Thyroid gland (tissue), 4 donors: ENCODE data around the gene PPM1M. TPM values are rescaled to one million over a fixed set of nuclear protein-coding genes. Genes with fewer than 3 reads are reported as not detected.

Source experiments
- DNase-seq, 2 donors: peaks; one replicate each; pipeline ENCODE4 v3.0.0-alpha.2; 2019
- H3K27ac ChIP-seq, 3 donors: fragments of 200-600 bp; sonication (generic); 1 replicate in 2 of 3; 2 replicates in 1 of 3; pipeline ENCODE4 v1.5.1; 2016 to 2019; ENCODE audit warnings: mild to moderate bottlenecking in 1 of 3, moderate library complexity in 1 of 3
- H3K27me3 ChIP-seq: fragments of 200-600 bp; sonication (generic); one replicate; pipeline ENCODE4 v1.5.1; 2019
- H3K36me3 ChIP-seq, 2 donors: fragments of 200-600 bp; sonication (generic); one replicate each; pipeline ENCODE4 v1.5.1; 2016 to 2019
- H3K4me1 ChIP-seq, 2 donors: fragments of 200-600 bp; sonication (generic); one replicate each; pipeline ENCODE4 v1.5.1; 2017 to 2019
- H3K4me3 ChIP-seq, 3 donors: fragments of 200-600 bp; sonication (generic); replicated peaks in 1 of 3; 1 replicate in 2 of 3; 2 replicates in 1 of 3; pipeline ENCODE4 v1.5.1; 2016; ENCODE audit warnings: mild to moderate bottlenecking in 1 of 3
- H3K9me3 ChIP-seq: fragments of 200-600 bp; sonication (generic); one replicate; pipeline ENCODE4 v1.5.1; 2017
- CTCF ChIP-seq, 6 experiments: fragments of 200-600 bp in 3 of 6; fragments of 450-650 bp in 3 of 6; sonication (generic) in 3 of 6; IDR thresholded peaks; one replicate each; pipeline ENCODE4 v1.5.1; 2016 to 2019; ENCODE audit warnings: antibody characterized with exemption in 6 of 6, mild to moderate bottlenecking in 2 of 6, inconsistent platforms in 1 of 6, moderate library complexity in 1 of 6
- POLR2A ChIP-seq, 2 donors: fragments of 450-650 bp; IDR thresholded peaks; one replicate each; pipeline ENCODE4 v1.6.1; 2017; ENCODE audit warnings: antibody characterized with exemption in 2 of 2, mild to moderate bottlenecking in 2 of 2, moderate library complexity in 1 of 2
- WGBS, 2 donors: methylation state at CpG; one replicate each; pipeline ENCODE4 v1.1.5; 2017; 5-methylcytosine and 5-hydroxymethylcytosine counted together
- intact Hi-C: fragments of 100-400 bp; cut with DNase I; formaldehyde crosslinking; loops from one replicate; pipeline ENCODE4 v1.15.1; 2023
- total RNA-seq, 4 donors: library from RNA; depleted of rRNA; stranded (reverse); fragments of >200 nt; gene quantifications; one replicate each; pipeline ENCODE4 v1.2.3, GENCODE V29; 2016

PPM1M gene
- total RNA-seq, 4 donors from 2014 or later = 15.8 to 22.8 (median 18.0) TPM

GRCh38 chr3:52237006-52237656 lies 8.4 kb upstream of the PPM1M start:
- intact Hi-C loops = loop anchor here (5.0 to 10.0 kb wide), 3 partner anchors 40 to 168 kb away; partner anchors contain the start of gene WDR82
- TF ChIP-seq CTCF (IDR thresholded peaks at IDR 0.05) (no peak), POLR2A (IDR thresholded peaks at IDR 0.05) (no peak)

GRCh38 chr3:52237657-52238172 lies 7.8 kb upstream of the PPM1M start:
- Histone ChIP-seq H3K36me3 (no peaks in the 10 kb centered on the region), H3K4me1 (peaks cover 24 to 37% of the 10 kb centered on the region in 2 donors), H3K27ac (peak overlapping the region; percentile 68 to 90 (median 84)), H3K9me3 (no peaks in the 10 kb centered on the region), H3K4me3 (peak overlapping the region in 1 of 3 donors; percentile 97), H3K27me3 (no peaks in the 10 kb centered on the region)
- WGBS, 2 donors = 13 to 50% methylated on average over 1 of the region's 8 CpGs
- peak; percentile 84 to 86 for DNase-seq
- intact Hi-C loops = loop anchor here (5.0 to 10.0 kb wide), 3 partner anchors 40 to 167 kb away; partner anchors contain the start of gene WDR82
- TF ChIP-seq CTCF (IDR thresholded peaks at IDR 0.05) = peak in 2 of 6 experiments; percentile 15 to 18
- TF ChIP-seq POLR2A (IDR thresholded peaks at IDR 0.05) = no peak

More at GRCh38 chr3:52237006-52237656, 8.4 kb upstream of the PPM1M start:
- Histone ChIP-seq H3K4me1 (peaks cover 24 to 37% of the 10 kb centered on the region in 2 donors), H3K27ac (peak overlapping the region; percentile 68 to 90 (median 84)), H3K4me3 (no peak overlapping the region), H3K27me3 (no peaks in the 10 kb centered on the region), H3K36me3 (no peaks in the 10 kb centered on the region), H3K9me3 (no peaks in the 10 kb centered on the region)
- 83 to 88% methylated on average over 6 of the region's 6 CpGs for WGBS, 2 donors
- no peak for DNase-seq

- 27 to 32% methylated on average over 9 to 11 of the region's 11 CpGs for WGBS, 2 donors
- Histone ChIP-seq H3K27ac (peak overlapping the region; percentile 68 to 90 (median 84)), H3K9me3 (no peaks in the 10 kb centered on the region), H3K27me3 (no peaks in the 10 kb centered on the region), H3K4me1 (peaks cover 24 to 37% of the 10 kb centered on the region in 2 donors), H3K4me3 (peak overlapping the region; percentile 86 to 97 (median 93)), H3K36me3 (no peaks in the 10 kb centered on the region)
- intact Hi-C loops = loop anchor here (5.0 to 10.0 kb wide), 3 partner anchors 39 to 167 kb away; partner anchors contain the start of gene WDR82
- DNase-seq = no peak
- TF ChIP-seq POLR2A (IDR thresholded peaks at IDR 0.05) (no peak), CTCF (IDR thresholded peaks at IDR 0.05) (no peak)
Observed at GRCh38 chr3:52238193-52238760, 7.3 kb upstream of the PPM1M start.

- peak within 1 kb of the TSS; percentile 72 to 90 (median 84) for H3K27ac ChIP-seq
- peak; percentile 68 to 72 for DNase-seq
- intact Hi-C loops = loop anchor here (5.0 to 10.0 kb wide), 3 partner anchors 38 to 166 kb away; partner anchors contain the start of gene WDR82
- no peaks in the 10 kb centered on the region for H3K27me3 ChIP-seq
- peaks cover 24 to 37% of the 10 kb centered on the region in 2 donors for H3K4me1 ChIP-seq
- 1% methylated on average over 15 to 24 of the region's 92 CpGs for WGBS, 2 donors
- TF ChIP-seq CTCF (IDR thresholded peaks at IDR 0.05) = peak in 5 of 6 experiments; percentile 9 to 45 (median 35)
- peak in 1 of 2 donors; percentile 83 for TF ChIP-seq POLR2A (IDR thresholded peaks at IDR 0.05)
- no peaks in the 10 kb centered on the region for H3K36me3 ChIP-seq
- peak within 1 kb of the TSS; percentile 86 to 97 (median 93) for H3K4me3 ChIP-seq
- H3K9me3 ChIP-seq = no peaks in the 10 kb centered on the region
Observed at GRCh38 chr3:52238761-52239701, 6.5 kb upstream of the PPM1M start, which contains the start of gene TWF2. Gene TWF2 (minus strand): TSS chr3:52239158. CDS start chr3:52239016, 142 bp downstream.
